SK-N-SH treated with all-trans-retinoic acid at 6 μM for 48 hours (cell line): ENCODE measurements around the gene CGNL1.

Experiments
- CREB5 ChIP-seq: fragments of 250-450 bp; sonication (Bioruptor Pico); IDR thresholded peaks from 2 replicates; pipeline ENCODE4 v1.5.1; 2020; ENCODE audit warnings: low read depth, mild to moderate bottlenecking, moderate library complexity
- CSRNP3 ChIP-seq: fragments of 250-450 bp; sonication (Bioruptor Pico); IDR thresholded peaks from 2 replicates; pipeline ENCODE4 v1.5.1; 2021; ENCODE audit warnings: mild to moderate bottlenecking, moderate library complexity
- ESRRG ChIP-seq: fragments of 250-450 bp; sonication (Bioruptor Pico); IDR thresholded peaks from 2 replicates; pipeline ENCODE4 v1.6.1; 2021; ENCODE audit warnings: mild to moderate bottlenecking
- OSR1 ChIP-seq: fragments of 250-450 bp; sonication (Bioruptor Pico); IDR thresholded peaks from 2 replicates; pipeline ENCODE4 v1.8.0; 2022; ENCODE audit warnings: moderate library complexity, mild to moderate bottlenecking, inconsistent platforms
- PATZ1 ChIP-seq: fragments of 250-450 bp; sonication (Bioruptor Pico); IDR thresholded peaks from 2 replicates; pipeline ENCODE4 v1.8.0; 2020; ENCODE audit warnings: mild to moderate bottlenecking, moderate library complexity, borderline replicate concordance
- RARB ChIP-seq: fragments of 250-450 bp; sonication (Bioruptor Pico); IDR thresholded peaks from 2 replicates; pipeline ENCODE4 v1.8.0; 2021; ENCODE audit warnings: mild to moderate bottlenecking, moderate library complexity
- SNAI2 ChIP-seq: fragments of 250-450 bp; sonication (Bioruptor Pico); IDR thresholded peaks from 2 replicates; pipeline ENCODE4 v1.5.0; 2020; ENCODE audit warnings: mild to moderate bottlenecking, moderate library complexity
- TOX ChIP-seq: fragments of 250-450 bp; sonication (Bioruptor Pico); IDR thresholded peaks from 2 replicates; pipeline ENCODE4 v1.8.0; 2021; ENCODE audit warnings: mild to moderate bottlenecking, moderate library complexity, borderline replicate concordance
- ZC3H10 ChIP-seq: fragments of 250-450 bp; sonication (Bioruptor Pico); IDR thresholded peaks from 2 replicates; pipeline ENCODE4 v1.5.1; 2021; ENCODE audit warnings: mild to moderate bottlenecking, moderate library complexity
- ZFP30 ChIP-seq: fragments of 450-650 bp; formaldehyde crosslinking; IDR thresholded peaks from 2 replicates; pipeline ENCODE4 v1.5.0; 2022; ENCODE audit warnings: mild to moderate bottlenecking, moderate library complexity
- ZNF70 ChIP-seq: fragments of 450-650 bp; formaldehyde crosslinking; IDR thresholded peaks from 2 replicates; pipeline ENCODE4 v1.5.0; 2020; ENCODE audit warnings: mild to moderate bottlenecking, moderate library complexity
- ZNF8 ChIP-seq: fragments of 450-650 bp; formaldehyde crosslinking; IDR thresholded peaks from 2 replicates; pipeline ENCODE4 v1.5.0; 2020; ENCODE audit warnings: mild to moderate bottlenecking, moderate library complexity

- TF ChIP-seq RARB (CRISPR knock-in tag) (no peak), PATZ1 (CRISPR knock-in tag) (no peak), TOX (no peak), ZNF8 (no peak), ZC3H10 (CRISPR knock-in tag) (no peak), ZFP30 (no peak), CREB5 (CRISPR knock-in tag) (no peak), CSRNP3 (CRISPR knock-in tag) (no peak), ESRRG (CRISPR knock-in tag) (no peak), ZNF70 (CRISPR knock-in tag) (no peak), OSR1 (CRISPR knock-in tag) (no peak), SNAI2 (CRISPR knock-in tag) (no peak)
Observed at GRCh38 chr15:57364282-57365007, 11.9 kb upstream of the CGNL1 start.
